KOPT-K1 (cell line): ENCODE results near the gene KCNA3.
A peak's percentile ranks its signal among the peaks of the same experiment; 100 is the strongest.

Source experiments
- H3K27ac ChIP-seq: fragments of 200-600 bp; sonication (generic); 2 replicates; pipeline ENCODE4 v1.5.1; 2016; ENCODE audit warnings: antibody characterized with exemption, mild to moderate bottlenecking, low read depth, low read length; ENCODE audit not compliant: poor library complexity, severe bottlenecking
- H3K36me3 ChIP-seq: fragments of 200-600 bp; sonication (generic); 2 replicates; pipeline ENCODE4 v1.5.1; 2017; ENCODE audit warnings: antibody characterized with exemption, mild to moderate bottlenecking, low read length, moderate library complexity; ENCODE audit not compliant: insufficient read depth
- H3K9me3 ChIP-seq: fragments of 200-600 bp; sonication (generic); 2 replicates; pipeline ENCODE4 v1.5.1; 2017; ENCODE audit warnings: antibody characterized with exemption, low read length, mild to moderate bottlenecking; ENCODE audit not compliant: insufficient read depth, poor library complexity, severe bottlenecking

Gene KCNA3

GRCh38 chr1:110674337-110675059 lies at the start of gene KCNA3:
Gene KCNA3 (minus strand): TSS chr1:110674940. CDS start chr1:110674809, 131 bp downstream.
- no peaks in the 10 kb centered on the region for H3K36me3 ChIP-seq
- H3K9me3 ChIP-seq, result no peaks in the 10 kb centered on the region
- peak within 1 kb of the TSS; percentile 88 for H3K27ac ChIP-seq

GRCh38 chr1:110722807-110723206 lies 48.1 kb upstream of the KCNA3 start:
- Histone ChIP-seq H3K27ac (no peak overlapping the region), H3K36me3 (no peaks in the 10 kb centered on the region)

GRCh38 chr1:110719908-110720307 lies 45.2 kb upstream of the KCNA3 start:
- Histone ChIP-seq H3K9me3 (no peaks in the 10 kb centered on the region), H3K27ac (no peak overlapping the region), H3K36me3 (no peaks in the 10 kb centered on the region)

More at GRCh38 chr1:110722807-110723206, 48.1 kb upstream of the KCNA3 start:
- no peaks in the 10 kb centered on the region for H3K9me3 ChIP-seq

- Histone ChIP-seq H3K36me3 (no peaks in the 10 kb centered on the region), H3K9me3 (no peaks in the 10 kb centered on the region)
These were observed 43.7 kb upstream of the KCNA3 start for GRCh38 chr1:110718452-110718851.

GRCh38 chr1:110717179-110717578 lies 42.4 kb upstream of the KCNA3 start:
- Histone ChIP-seq H3K9me3 (no peaks in the 10 kb centered on the region), H3K27ac (no peak overlapping the region), H3K36me3 (no peaks in the 10 kb centered on the region)

More at GRCh38 chr1:110718452-110718851, 43.7 kb upstream of the KCNA3 start:
- H3K27ac ChIP-seq, result no peak overlapping the region

GRCh38 chr1:110714374-110714995 lies 39.7 kb upstream of the KCNA3 start:
- H3K27ac ChIP-seq, result no peak overlapping the region
- H3K36me3 ChIP-seq, result no peaks in the 10 kb centered on the region
- no peaks in the 10 kb centered on the region for H3K9me3 ChIP-seq

GRCh38 chr1:110713221-110713620 lies 38.5 kb upstream of the KCNA3 start:
- Histone ChIP-seq H3K36me3 (no peaks in the 10 kb centered on the region), H3K9me3 (no peaks in the 10 kb centered on the region)

GRCh38 chr1:110710314-110710713 lies 35.6 kb upstream of the KCNA3 start:
- H3K27ac ChIP-seq, result no peak overlapping the region
- no peaks in the 10 kb centered on the region for H3K36me3 ChIP-seq
- H3K9me3 ChIP-seq, result no peaks in the 10 kb centered on the region

More at GRCh38 chr1:110713221-110713620, 38.5 kb upstream of the KCNA3 start:
- H3K27ac ChIP-seq, result no peak overlapping the region

GRCh38 chr1:110708974-110709440 lies 34.3 kb upstream of the KCNA3 start:
- Histone ChIP-seq H3K27ac (no peak overlapping the region), H3K36me3 (no peaks in the 10 kb centered on the region), H3K9me3 (no peaks in the 10 kb centered on the region)

- Histone ChIP-seq H3K9me3 (no peaks in the 10 kb centered on the region), H3K27ac (no peak overlapping the region), H3K36me3 (no peaks in the 10 kb centered on the region)
These were observed 32.5 kb upstream of the KCNA3 start for GRCh38 chr1:110707232-110707631.

GRCh38 chr1:110706621-110707020 lies 31.9 kb upstream of the KCNA3 start:
- Histone ChIP-seq H3K27ac (no peak overlapping the region), H3K36me3 (no peaks in the 10 kb centered on the region), H3K9me3 (no peaks in the 10 kb centered on the region)

GRCh38 chr1:110702260-110702659 lies 27.5 kb upstream of the KCNA3 start:
- H3K9me3 ChIP-seq, result peaks cover 5% of the 10 kb centered on the region
- no peak overlapping the region for H3K27ac ChIP-seq
- H3K36me3 ChIP-seq, result no peaks in the 10 kb centered on the region

- Histone ChIP-seq H3K36me3 (no peaks in the 10 kb centered on the region), H3K27ac (no peak overlapping the region), H3K9me3 (peaks cover 5% of the 10 kb centered on the region)
These were observed 26.0 kb upstream of the KCNA3 start for GRCh38 chr1:110700767-110701166.

GRCh38 chr1:110697606-110698005 lies 22.9 kb upstream of the KCNA3 start:
- Histone ChIP-seq H3K36me3 (no peaks in the 10 kb centered on the region), H3K27ac (no peak overlapping the region), H3K9me3 (peaks cover 5% of the 10 kb centered on the region)

- no peaks in the 10 kb centered on the region for H3K36me3 ChIP-seq
- peaks cover 5% of the 10 kb centered on the region for H3K9me3 ChIP-seq
- H3K27ac ChIP-seq, result no peak overlapping the region
These were observed 22.1 kb upstream of the KCNA3 start for GRCh38 chr1:110696818-110697217.
